Measurements from ENCODE around the gene SCAF4.
"Not testable (repeated sequence)": the region's sequence is repeated elsewhere in the genome, so short reads cannot be mapped to it uniquely, and the experiment has no call there.

SCAF4 gene

GRCh38 chr21:31641416-31641922 is 90.4 kb downstream of the SCAF4 start:
- DNase-seq (ENCODE audit: low spot score): no peak

DNA sequence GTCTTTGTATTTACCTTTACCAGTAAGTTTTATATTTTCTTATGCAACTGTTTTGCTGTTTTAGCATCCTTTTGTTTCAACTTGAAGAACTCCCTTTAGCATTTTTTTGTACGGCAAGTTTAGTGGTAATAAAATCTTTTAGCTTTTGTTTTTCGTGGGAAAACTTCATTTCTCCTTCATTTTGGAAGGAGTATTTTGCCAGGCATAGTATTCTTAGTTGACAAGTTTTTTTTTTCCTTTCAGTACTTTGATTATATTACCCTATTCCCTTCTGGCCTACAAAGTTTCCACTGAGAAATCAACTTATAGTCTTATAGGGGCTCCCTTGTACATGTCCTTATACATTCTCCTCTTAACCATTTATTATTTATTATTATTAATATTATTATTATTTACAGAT is 95.0 kb downstream of the SCAF4 start:
- DNase-seq (ENCODE audit: low spot score): no peak

GRCh38 chr21:31634993-31635392 is 96.9 kb downstream of the SCAF4 start:
- DNase-seq (ENCODE audit: low spot score): no peak

DNA sequence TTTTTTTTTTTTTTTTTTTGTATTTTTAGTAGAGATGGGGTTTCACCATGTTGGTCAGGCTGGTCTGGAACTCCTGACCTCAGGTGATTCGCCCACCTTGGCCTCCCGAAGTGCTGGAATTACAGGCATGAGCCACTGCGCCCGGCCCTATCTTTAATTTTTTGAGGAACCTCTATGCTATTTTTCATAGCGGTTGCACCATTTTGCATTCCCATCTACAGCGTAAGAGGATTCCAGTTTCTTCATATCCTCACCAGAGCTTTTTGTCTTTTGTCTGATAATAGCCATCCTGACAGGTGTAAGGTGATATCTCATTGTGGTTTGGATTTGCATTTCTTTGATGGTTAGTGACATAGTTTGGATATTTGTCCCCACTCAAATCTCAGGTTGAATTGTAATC is 100.0 kb downstream of the SCAF4 start:
- not testable (repeated sequence) for DNase-seq (ENCODE audit: low spot score)

GRCh38 chr21:31629972-31630711 is 101.8 kb downstream of the SCAF4 start:
- no peak for DNase-seq (ENCODE audit: low spot score)

GRCh38 chr21:31624961-31625491 is 106.9 kb downstream of the SCAF4 start:
- DNase-seq (ENCODE audit: low spot score): no peak

GRCh38 chr21:31624181-31624580 is 107.7 kb downstream of the SCAF4 start:
- no peak for DNase-seq (ENCODE audit: low spot score)

GRCh38 chr21:31623664-31624063 is 108.3 kb downstream of the SCAF4 start:
- no peak for DNase-seq (ENCODE audit: low spot score)

GRCh38 chr21:31622397-31622796 is 109.5 kb downstream of the SCAF4 start:
- DNase-seq (ENCODE audit: low spot score): no peak
